HG03558 (cell line): ENCODE measurements around the gene SUMO4.

Source experiments
- ATAC-seq: cut with Tn5 transposase; IDR thresholded peaks from one replicate; pipeline ENCODE4 v1.9.1; 2021; ENCODE audit warnings: moderate number of reproducible peaks; ENCODE audit not compliant: unreplicated experiment; ENCODE audit errors: extremely low read depth

SUMO4 gene

GRCh38 chr6:149400050-149400449 lies at the start of gene SUMO4:
Gene SUMO4, plus strand, starts transcription at chr6:149400262. Its CDS starts 130 bp downstream, at chr6:149400392.
- ATAC-seq = no peak

- no peak for ATAC-seq
Measured at GRCh38 chr6:149354009-149354408, 46.1 kb upstream of the SUMO4 start.

DNA sequence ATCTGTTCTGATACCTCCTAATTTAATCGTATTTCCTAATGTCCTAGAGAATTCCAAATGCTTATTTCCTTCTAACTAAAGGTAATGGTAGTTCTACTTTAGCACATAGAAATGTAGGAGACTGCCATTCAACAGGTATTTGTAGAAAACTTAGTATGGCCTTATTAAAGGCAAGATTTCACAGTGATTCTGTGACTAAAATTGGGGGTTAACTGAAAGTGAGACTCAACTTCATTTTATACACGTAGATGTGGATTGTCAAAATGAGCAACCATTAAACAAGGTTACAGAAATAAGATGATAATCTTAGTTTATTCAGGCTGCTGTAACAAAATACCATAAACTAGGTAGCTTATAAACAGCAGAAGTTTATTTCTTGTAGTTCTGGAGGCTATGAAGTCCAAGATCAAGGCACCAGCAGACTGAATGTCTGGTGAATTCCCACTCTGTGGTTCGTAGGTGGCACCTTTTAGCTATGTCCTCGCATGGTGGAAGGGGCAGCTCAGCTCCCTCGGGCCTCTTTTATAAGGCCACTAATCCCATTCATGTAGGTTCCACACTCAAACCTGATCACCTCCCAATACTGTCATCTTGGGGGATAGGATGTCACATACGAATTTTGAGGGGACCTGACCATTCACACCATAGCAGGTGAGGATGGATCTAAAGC lies 43.8 kb upstream of the SUMO4 start:
- no peak for ATAC-seq

- no peak for ATAC-seq
Measured at GRCh38 chr6:149357726-149358538, 42.1 kb upstream of the SUMO4 start.

DNA sequence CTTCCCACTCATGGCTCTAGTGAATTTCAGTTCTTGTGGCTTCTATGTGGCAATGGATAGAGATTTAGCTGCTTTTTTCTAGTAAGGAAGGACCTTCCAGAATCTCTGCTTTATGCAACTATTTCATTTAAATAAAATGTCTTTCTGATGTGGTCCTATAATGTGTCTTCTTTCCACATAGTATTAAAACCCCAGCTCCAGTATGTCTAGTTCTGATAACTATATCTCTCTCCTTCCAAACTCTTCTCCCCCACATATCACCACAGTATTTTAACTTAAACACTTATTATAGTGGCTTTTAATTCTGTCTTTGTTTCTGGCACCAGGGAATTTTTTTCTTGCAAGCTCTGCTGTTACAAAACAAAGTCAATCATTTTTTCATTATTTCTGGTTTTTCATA lies 40.6 kb upstream of the SUMO4 start:
- no peak for ATAC-seq

GRCh38 chr6:149360536-149360935 lies 39.5 kb upstream of the SUMO4 start:
- ATAC-seq = no peak

GRCh38 chr6:149362289-149362688 lies 37.8 kb upstream of the SUMO4 start:
- ATAC-seq = no peak

- no peak for ATAC-seq
Measured at GRCh38 chr6:149363154-149363553, 36.9 kb upstream of the SUMO4 start.

GRCh38 chr6:149364557-149364956 lies 35.5 kb upstream of the SUMO4 start:
- no peak for ATAC-seq

DNA sequence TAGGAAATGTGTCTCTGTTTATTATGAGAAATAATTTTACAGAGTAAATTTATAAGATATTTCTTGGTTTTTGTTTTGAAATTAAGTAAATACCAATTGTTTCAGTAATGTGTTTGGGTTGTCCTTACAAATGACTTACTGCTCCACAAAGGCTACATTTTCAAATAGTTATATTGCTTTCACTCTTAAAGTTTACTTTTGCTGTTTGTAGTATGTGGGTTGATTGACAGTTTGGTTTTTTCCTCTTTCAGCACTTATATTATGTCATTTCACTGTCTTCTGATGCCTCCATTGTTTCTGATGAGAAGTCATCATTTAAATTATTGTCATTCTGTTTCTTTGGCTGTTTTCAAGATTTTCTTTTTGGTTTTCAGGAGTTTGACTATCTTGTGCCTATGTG lies 34.9 kb upstream of the SUMO4 start:
- ATAC-seq = no peak

GRCh38 chr6:149366267-149366921 lies 33.7 kb upstream of the SUMO4 start:
- no peak for ATAC-seq

GRCh38 chr6:149368065-149368464 lies 32.0 kb upstream of the SUMO4 start:
- no peak for ATAC-seq

DNA sequence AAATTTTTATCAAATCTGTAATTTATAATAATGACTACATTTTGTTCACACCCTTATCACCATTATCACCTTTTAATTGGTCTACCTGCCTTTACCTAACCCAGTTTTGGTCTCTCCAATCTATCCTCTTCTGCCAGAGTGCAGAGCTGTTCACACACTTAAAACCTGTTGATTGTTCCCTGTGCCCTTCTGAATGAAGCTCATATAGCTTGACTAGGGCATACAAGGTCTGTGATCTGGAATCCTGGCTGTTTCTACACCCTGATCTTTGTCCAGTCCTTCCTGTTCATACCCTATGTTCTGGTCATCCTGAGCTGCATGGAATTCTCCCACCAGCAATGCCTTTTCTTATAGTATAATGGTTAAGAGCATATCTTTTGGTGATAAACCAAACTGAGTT lies 28.9 kb upstream of the SUMO4 start:
- ATAC-seq = no peak

DNA sequence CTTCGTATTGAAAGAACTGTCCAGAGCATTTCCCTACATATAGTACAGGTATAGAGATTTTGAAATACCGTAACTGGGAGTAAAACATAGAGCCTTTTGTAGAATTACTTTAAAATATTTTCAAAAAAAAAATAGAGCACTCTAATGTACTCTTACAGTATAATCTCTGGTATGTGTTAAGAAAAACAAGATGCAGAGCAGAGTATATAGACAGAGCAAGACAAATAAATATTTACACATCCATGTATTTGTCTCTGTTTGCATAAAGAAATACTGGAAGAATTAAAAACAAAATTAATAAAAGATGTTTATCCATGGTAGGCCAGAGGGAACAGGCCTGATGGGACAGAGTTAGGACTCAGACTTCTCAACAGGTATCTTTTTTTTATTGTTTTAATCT lies 28.0 kb upstream of the SUMO4 start:
- ATAC-seq = no peak

- no peak for ATAC-seq
Measured at GRCh38 chr6:149373511-149373910, 26.6 kb upstream of the SUMO4 start.

GRCh38 chr6:149379977-149380376 lies 20.1 kb upstream of the SUMO4 start:
- ATAC-seq = no peak

DNA sequence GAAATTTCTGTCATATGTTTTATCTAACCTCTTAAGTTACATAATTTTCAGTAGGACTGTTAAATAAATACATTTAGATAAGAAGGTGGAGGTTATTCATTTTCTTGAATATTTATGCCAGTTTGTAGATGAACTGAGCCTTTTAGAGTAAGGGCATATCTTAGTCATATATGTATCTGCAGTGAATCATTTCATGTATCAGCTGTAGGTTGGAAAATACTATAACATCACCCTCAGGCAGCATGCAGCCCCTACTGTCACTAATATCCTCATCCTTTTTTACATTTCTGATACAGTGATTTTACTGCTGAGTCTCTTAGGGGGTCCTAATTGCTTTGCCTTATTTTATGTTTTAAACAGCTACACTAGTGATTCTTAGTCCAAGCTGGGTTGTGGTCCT lies 19.5 kb upstream of the SUMO4 start:
- no peak for ATAC-seq

DNA sequence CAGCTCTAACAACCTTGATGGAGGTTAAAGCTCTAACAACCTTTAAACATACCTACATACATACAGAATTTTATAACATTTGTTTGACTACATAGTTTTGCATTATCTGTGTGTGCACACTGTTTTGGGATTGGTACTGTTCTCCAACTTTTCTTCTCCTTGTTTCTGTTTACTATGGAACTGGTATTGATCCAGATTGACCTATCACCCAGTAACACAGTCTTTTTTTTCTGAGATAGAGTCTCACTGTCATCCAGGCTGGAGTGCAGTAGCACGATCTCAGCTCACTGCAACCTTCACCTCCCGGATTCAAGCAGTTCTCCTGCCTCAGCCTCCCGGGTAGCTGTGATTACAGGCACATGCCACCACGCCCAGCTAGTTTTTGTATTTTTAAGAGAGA lies 16.7 kb upstream of the SUMO4 start:
- no peak for ATAC-seq

- ATAC-seq = no peak
Measured at GRCh38 chr6:149384464-149384863, 15.6 kb upstream of the SUMO4 start.

DNA sequence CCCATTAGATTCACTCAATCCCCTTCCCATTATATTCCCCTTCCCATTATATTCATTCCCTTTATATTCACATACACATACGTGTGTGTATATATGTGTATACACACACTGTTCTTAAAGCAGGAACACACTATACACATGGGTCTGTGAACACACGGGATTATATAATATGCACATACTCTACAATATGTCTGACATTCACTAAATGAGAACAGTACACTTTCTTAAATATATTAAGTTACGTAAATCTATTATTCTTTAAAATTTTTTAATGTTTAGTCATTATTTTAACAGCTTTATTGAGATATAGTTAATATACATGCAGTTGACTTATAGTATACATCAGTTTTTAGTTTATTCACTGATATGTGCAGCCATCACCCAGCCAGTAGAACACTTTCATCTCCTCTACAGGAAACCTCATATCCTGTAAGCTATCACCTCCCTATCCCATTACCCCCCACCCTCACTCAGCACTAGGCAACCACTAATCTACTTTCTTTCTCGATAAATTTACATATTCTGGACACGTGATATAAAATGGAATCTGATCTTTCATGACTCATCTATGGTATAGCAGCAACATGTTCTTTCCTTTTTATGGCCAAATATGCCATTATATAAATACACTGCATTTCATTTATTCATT lies 13.9 kb upstream of the SUMO4 start:
- ATAC-seq = no peak
